Endodermal cell (in vitro differentiated cells): Measurements from ENCODE around the gene WSCD2. TPM values are rescaled to one million over a fixed set of nuclear protein-coding genes. Genes with fewer than 3 reads are reported as not detected.

ENCODE experiments used
- DNase-seq: peaks from one replicate; pipeline ENCODE4 v3.0.0-alpha.2; 2017
- H3K27ac ChIP-seq: 2 replicates; pipeline ENCODE4 v1.5.1; 2013; ENCODE audit warnings: mild to moderate bottlenecking, low read depth, low read length, moderate library complexity
- H3K27me3 ChIP-seq: 2 replicates; pipeline ENCODE4 v1.6.1; 2013; ENCODE audit warnings: mild to moderate bottlenecking, low read length, moderate library complexity; ENCODE audit not compliant: insufficient read depth, control insufficient read depth, poor library complexity, severe bottlenecking
- H3K36me3 ChIP-seq: 2 replicates; pipeline ENCODE4 v1.7.0; 2013; ENCODE audit warnings: mild to moderate bottlenecking, low read length, moderate library complexity; ENCODE audit not compliant: control insufficient read depth, insufficient read depth
- H3K4me1 ChIP-seq: one replicate; pipeline ENCODE4 v1.7.0; 2013; ENCODE audit warnings: low read length; ENCODE audit not compliant: control insufficient read depth, insufficient read depth
- H3K4me3 ChIP-seq: 2 replicates; pipeline ENCODE4 v1.5.1; 2013; ENCODE audit warnings: mild to moderate bottlenecking, low read length, moderate library complexity
- H3K9ac ChIP-seq: 2 replicates; pipeline ENCODE4 v1.6.1; 2013; ENCODE audit warnings: mild to moderate bottlenecking, low read length, moderate library complexity; ENCODE audit not compliant: poor library complexity, severe bottlenecking; ENCODE audit errors: extremely low read depth
- H3K9me3 ChIP-seq: 2 replicates; pipeline ENCODE4 v1.6.1; 2013; ENCODE audit warnings: mild to moderate bottlenecking, low read length, moderate library complexity; ENCODE audit not compliant: control insufficient read depth
- H3K27ac Mint-ChIP-seq: 2 replicates; pipeline ENCODE4 v1.8.0; 2020; ENCODE audit warnings: mixed read lengths
- H3K27me3 Mint-ChIP-seq: 2 replicates; pipeline ENCODE4 v1.8.0; 2021; ENCODE audit warnings: mild to moderate bottlenecking, mixed read lengths; ENCODE audit not compliant: insufficient read depth
- H3K36me3 Mint-ChIP-seq: 2 replicates; pipeline ENCODE4 v1.8.0; 2020; ENCODE audit warnings: low read depth, mixed read lengths
- H3K4me1 Mint-ChIP-seq: 2 replicates; pipeline ENCODE4 v1.8.0; 2020; ENCODE audit warnings: mixed read lengths
- H3K4me3 Mint-ChIP-seq: 2 replicates; pipeline ENCODE4 v1.8.0; 2020; ENCODE audit warnings: mild to moderate bottlenecking, moderate library complexity, mixed read lengths
- H3K9me3 Mint-ChIP-seq: 2 replicates; pipeline ENCODE4 v1.8.0; 2020; ENCODE audit warnings: mild to moderate bottlenecking, mixed read lengths
- WGBS, 2 experiments: methylation state at CpG; one replicate each; pipeline versions ENCODE4 v1.1.5 to v1.1.7; 2013; ENCODE audit warnings: missing lambda C conversion rate in 2 of 2, mixed read lengths in 1 of 2; ENCODE audit not compliant: insufficient coverage in 1 of 2, insufficient read length in 1 of 2; 5-methylcytosine and 5-hydroxymethylcytosine counted together
- total RNA-seq, 2 donors: library from RNA; stranded (reverse); fragmentation: NEBNext Ultra II Directional in 1 of 2; extraction: Animal tissue kit (Norgen Biotek cat#: 25700) in 1 of 2; gene quantifications; 2 replicates in 1 of 2; 3 replicates in 1 of 2; pipeline ENCODE4 v1.2.1, GENCODE V29; 2021
- TF ChIP-seq, protein P1 (sequence below): fragments of 200-600 bp; sonication (generic); conservative IDR thresholded peaks from 2 replicates; pipeline ENCODE4 v1.5.0; 2021; ENCODE audit warnings: antibody characterized with exemption, mild to moderate bottlenecking

Gene WSCD2
- total RNA-seq, 2 donors from 2014 or later: 0.80 to 1.3 TPM

- peaks cover 3% of the 10 kb centered on the region for H3K4me1 Mint-ChIP-seq
- Histone ChIP-seq H3K9ac (no peak overlapping the region), H3K4me3 (no peak overlapping the region), H3K27me3 (no peaks in the 10 kb centered on the region), H3K4me1 (no peaks in the 10 kb centered on the region), H3K36me3 (no peaks in the 10 kb centered on the region), H3K27ac (no peak overlapping the region), H3K9me3 (no peaks in the 10 kb centered on the region)
- TF ChIP-seq, protein P1, sequence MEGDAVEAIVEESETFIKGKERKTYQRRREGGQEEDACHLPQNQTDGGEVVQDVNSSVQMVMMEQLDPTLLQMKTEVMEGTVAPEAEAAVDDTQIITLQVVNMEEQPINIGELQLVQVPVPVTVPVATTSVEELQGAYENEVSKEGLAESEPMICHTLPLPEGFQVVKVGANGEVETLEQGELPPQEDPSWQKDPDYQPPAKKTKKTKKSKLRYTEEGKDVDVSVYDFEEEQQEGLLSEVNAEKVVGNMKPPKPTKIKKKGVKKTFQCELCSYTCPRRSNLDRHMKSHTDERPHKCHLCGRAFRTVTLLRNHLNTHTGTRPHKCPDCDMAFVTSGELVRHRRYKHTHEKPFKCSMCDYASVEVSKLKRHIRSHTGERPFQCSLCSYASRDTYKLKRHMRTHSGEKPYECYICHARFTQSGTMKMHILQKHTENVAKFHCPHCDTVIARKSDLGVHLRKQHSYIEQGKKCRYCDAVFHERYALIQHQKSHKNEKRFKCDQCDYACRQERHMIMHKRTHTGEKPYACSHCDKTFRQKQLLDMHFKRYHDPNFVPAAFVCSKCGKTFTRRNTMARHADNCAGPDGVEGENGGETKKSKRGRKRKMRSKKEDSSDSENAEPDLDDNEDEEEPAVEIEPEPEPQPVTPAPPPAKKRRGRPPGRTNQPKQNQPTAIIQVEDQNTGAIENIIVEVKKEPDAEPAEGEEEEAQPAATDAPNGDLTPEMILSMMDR: no peak
- DNase-seq: no peak
- no peaks in the 10 kb centered on the region for H3K9me3 Mint-ChIP-seq
- 92% methylated on average over 2 of the region's 2 CpGs; no CpG with 5 or more reads in 1 of the 2 experiments for WGBS, 2 experiments
- no peak overlapping the region for H3K27ac Mint-ChIP-seq
- peaks cover 2% of the 10 kb centered on the region for H3K27me3 Mint-ChIP-seq
- H3K4me3 Mint-ChIP-seq: no peak overlapping the region
- no peaks in the 10 kb centered on the region for H3K36me3 Mint-ChIP-seq
Observed at GRCh38 chr12:108297424-108297823, 168.3 kb downstream of the WSCD2 start.

DNA sequence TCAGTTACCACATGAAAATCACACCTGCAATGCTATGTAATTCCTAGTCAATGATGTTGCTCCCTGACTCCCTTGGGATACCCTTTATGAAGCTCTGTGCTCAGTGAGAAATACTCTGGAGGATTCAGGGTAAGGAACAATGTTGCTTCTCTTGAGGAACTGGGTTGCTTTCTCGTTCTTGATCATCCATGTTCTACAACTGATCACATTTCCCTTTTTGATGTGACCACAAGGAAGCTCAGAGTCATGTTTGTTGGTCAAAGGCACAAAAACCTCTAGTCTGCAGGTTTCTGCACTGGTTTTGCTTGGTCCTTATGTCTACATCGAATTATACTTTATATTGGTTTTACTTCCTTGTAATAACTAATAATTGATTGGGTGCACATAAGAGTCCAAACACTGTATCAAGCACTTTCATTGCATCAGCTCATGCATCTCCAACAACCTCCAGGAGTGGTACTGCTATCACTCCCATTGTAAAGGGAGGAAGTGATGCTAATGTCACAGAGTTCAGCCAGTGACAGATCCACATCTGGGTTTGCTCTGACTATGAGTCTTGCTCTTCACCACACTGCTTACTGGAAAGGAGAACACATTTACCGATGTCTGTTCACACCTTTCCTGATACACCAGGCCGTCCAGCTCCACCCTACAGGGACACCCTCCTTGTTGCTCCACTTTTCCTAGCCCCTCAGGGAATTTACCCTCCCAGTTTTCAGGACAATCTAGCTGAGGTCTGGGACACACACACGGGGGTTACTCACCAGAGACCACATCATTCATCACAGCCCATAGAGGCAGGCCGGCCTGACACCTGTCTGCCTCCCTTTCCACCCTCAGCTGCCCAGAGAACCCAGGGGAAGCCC lies 169.0 kb downstream of the WSCD2 start:
- TF ChIP-seq, protein P1: no peak

GRCh38 chr12:108298761-108299275 lies 169.7 kb downstream of the WSCD2 start:
- H3K4me3 Mint-ChIP-seq: no peak overlapping the region
- no peak overlapping the region for H3K27ac Mint-ChIP-seq
- H3K4me1 Mint-ChIP-seq: peaks cover 15% of the 10 kb centered on the region
- WGBS, 2 experiments: 84 to 90% methylated on average over 4 to 6 of the region's 6 CpGs
- no peaks in the 10 kb centered on the region for H3K36me3 ChIP-seq
- TF ChIP-seq, protein P1: no peak
- H3K27me3 Mint-ChIP-seq: no peaks in the 10 kb centered on the region
- H3K27ac ChIP-seq: no peak overlapping the region
- H3K9me3 Mint-ChIP-seq: no peaks in the 10 kb centered on the region
- no peak overlapping the region for H3K4me3 ChIP-seq
- DNase-seq: no peak
- peaks cover 2% of the 10 kb centered on the region for H3K4me1 ChIP-seq
- no peaks in the 10 kb centered on the region for H3K36me3 Mint-ChIP-seq
- no peak overlapping the region for H3K9ac ChIP-seq
- no peaks in the 10 kb centered on the region for H3K27me3 ChIP-seq
- H3K9me3 ChIP-seq: no peaks in the 10 kb centered on the region

More for the DNA sequence above, 169.0 kb downstream of the WSCD2 start:
- no peaks in the 10 kb centered on the region for H3K4me1 ChIP-seq
- H3K27me3 Mint-ChIP-seq: no peaks in the 10 kb centered on the region
- no peak overlapping the region for H3K4me3 Mint-ChIP-seq
- H3K27ac Mint-ChIP-seq: no peak overlapping the region
- H3K27ac ChIP-seq: no peak overlapping the region
- H3K4me1 Mint-ChIP-seq: peaks cover 10% of the 10 kb centered on the region
- no peak overlapping the region for H3K4me3 ChIP-seq
- no peaks in the 10 kb centered on the region for H3K27me3 ChIP-seq
- no peaks in the 10 kb centered on the region for H3K36me3 Mint-ChIP-seq
- H3K36me3 ChIP-seq: no peaks in the 10 kb centered on the region
- no peak for DNase-seq
- H3K9ac ChIP-seq: no peak overlapping the region
- no peaks in the 10 kb centered on the region for H3K9me3 Mint-ChIP-seq
- 90 to 91% methylated on average over 5 to 6 of the region's 6 CpGs for WGBS, 2 experiments
- H3K9me3 ChIP-seq: no peaks in the 10 kb centered on the region
